ENCODE data around the gene LRRN4. TPM values are rescaled to one million over a fixed set of nuclear protein-coding genes. Genes with fewer than 3 reads are reported as not detected.

Gene LRRN4
- total and polyA plus RNA-seq, 2 of the 8 experiments (the other 6 are each of a cell fraction or from before 2014, with no cell fraction given): 0.21 to 0.89 TPM

GRCh38 chr20:6037082-6037481 is 16.8 kb downstream of the LRRN4 start:
- H4K20me1 ChIP-seq (replicated peaks in 1 of 2; ENCODE audit: control insufficient read depth in 1 of 2, insufficient read depth in 2 of 2, low read length in 2 of 2): peaks cover 0 to under 1% of the 10 kb centered on the region in 2 experiments
- POLR2A ChIA-PET (ENCODE audit: partially characterized antibody): interaction anchor here (0.9 kb wide), 1 partner anchor 30 kb away, joined by 3 read pairs; no protein-coding TSS in a partner anchor
- no peak for TF ChIP-seq MAFK (IDR thresholded peaks at IDR 0.05; ENCODE audit: low read depth, low read length)
- no peak for TF ChIP-seq EZH2 (IDR thresholded peaks at IDR 0.05; ENCODE audit: low read depth, low read length, severe bottlenecking)
- TF ChIP-seq YY1 (IDR thresholded peaks at IDR 0.05; ENCODE audit: low read depth, low read length): no peak
- no peak for TF ChIP-seq TEAD4 (IDR thresholded peaks at IDR 0.05; ENCODE audit: low read depth, low read length)
- no peak for TF ChIP-seq ASH2L (IDR thresholded peaks at IDR 0.05; ENCODE audit: low read length)
- no peak for TF ChIP-seq HDAC6 (IDR thresholded peaks at IDR 0.05; ENCODE audit: low read depth, low read length)
- no peak for TF ChIP-seq EP300 (IDR thresholded peaks at IDR 0.05; ENCODE audit: borderline replicate concordance in 1 of 2, low read depth in 2 of 2, low read length in 2 of 2)
- TF ChIP-seq, protein P1, sequence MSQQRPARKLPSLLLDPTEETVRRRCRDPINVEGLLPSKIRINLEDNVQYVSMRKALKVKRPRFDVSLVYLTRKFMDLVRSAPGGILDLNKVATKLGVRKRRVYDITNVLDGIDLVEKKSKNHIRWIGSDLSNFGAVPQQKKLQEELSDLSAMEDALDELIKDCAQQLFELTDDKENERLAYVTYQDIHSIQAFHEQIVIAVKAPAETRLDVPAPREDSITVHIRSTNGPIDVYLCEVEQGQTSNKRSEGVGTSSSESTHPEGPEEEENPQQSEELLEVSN (IDR thresholded peaks at IDR 0.05): no peak
- TF ChIP-seq SIX5 (IDR thresholded peaks at IDR 0.05; ENCODE audit: low read depth, low read length): no peak
- no peak for TF ChIP-seq POU5F1 (IDR thresholded peaks at IDR 0.05; ENCODE audit: low read depth, low read length)
- no peak for TF ChIP-seq RFX5 (IDR thresholded peaks at IDR 0.05; ENCODE audit: borderline replicate concordance, low read depth, low read length)
- TF ChIP-seq KDM1A (IDR thresholded peaks at IDR 0.05; ENCODE audit: borderline replicate concordance, low read length): no peak
- TF ChIP-seq HDAC2 (IDR thresholded peaks at IDR 0.05; ENCODE audit: borderline replicate concordance in 1 of 2, low read depth in 2 of 2, low read length in 2 of 2): no peak
- TF ChIP-seq PHF8 (conservative IDR thresholded peaks at IDR 0.05; ENCODE audit: low read depth, low read length): no peak

More at GRCh38 chr20:6037082-6037481, 16.8 kb downstream of the LRRN4 start:
- no peak overlapping the region for H2BK120ac ChIP-seq (replicated peaks; ENCODE audit: low read depth, low read length)
- H4K8ac ChIP-seq (ENCODE audit: extremely low read depth, insufficient read depth, low read length): no peak overlapping the region
- no peak overlapping the region for H4K5ac ChIP-seq (ENCODE audit: insufficient read length, low read depth, low read length)
- no peak overlapping the region for H4K91ac ChIP-seq (replicated peaks; ENCODE audit: insufficient read length, low read length)
- no peak overlapping the region for H2BK15ac ChIP-seq (ENCODE audit: low read length)
- no peak overlapping the region for H3K18ac ChIP-seq (ENCODE audit: extremely low read depth, low read length)
- no peaks in the 10 kb centered on the region for H3K79me1 ChIP-seq (ENCODE audit: low read depth, low read length)
- H3K56ac ChIP-seq (replicated peaks; ENCODE audit: insufficient read length, low read depth, low read length): no peak overlapping the region
- DNase-seq (ENCODE audit: low read depth in 1 of 2, low spot score in 2 of 2) (no peak), FAIRE-seq (no peak)
- H3K9me3 ChIP-seq (ENCODE audit: insufficient read depth in 2 of 2, low read depth in 1 of 2, low read length in 1 of 2): no peaks in the 10 kb centered on the region
- H3K23ac ChIP-seq (ENCODE audit: insufficient read length): no peak overlapping the region
- H2AFZ ChIP-seq (ENCODE audit: low read length): no peak overlapping the region
- H2AK5ac ChIP-seq (ENCODE audit: low read depth, low read length): no peak overlapping the region
- no peak overlapping the region for H3K9ac ChIP-seq (replicated peaks in 1 of 4; ENCODE audit: extremely low read depth in 1 of 4, low read depth in 3 of 4, low read length in 3 of 4)
- H3K36me3 ChIP-seq (ENCODE audit: control insufficient read depth in 2 of 4, insufficient read depth in 4 of 4, low read length in 3 of 4): peaks cover 0 to 43% (median 25%) of the 10 kb centered on the region in 4 experiments; a peak in 7 of 8 replicates
- no peak overlapping the region for H3K4me3 ChIP-seq (ENCODE audit: extremely low read depth in 1 of 4, insufficient read depth in 2 of 4, low read depth in 3 of 4, low read length in 4 of 4)
- no peaks in the 10 kb centered on the region for H3K4me1 ChIP-seq (replicated peaks in 1 of 4; ENCODE audit: control insufficient read depth in 3 of 4, insufficient read depth in 4 of 4, low read length in 3 of 4)
- H2BK12ac ChIP-seq (ENCODE audit: low read depth, low read length): no peak overlapping the region
- no peak overlapping the region for H3K4me2 ChIP-seq (ENCODE audit: insufficient read depth in 1 of 2, low read depth in 2 of 2, low read length in 2 of 2)
- no peaks in the 10 kb centered on the region for H3K27me3 ChIP-seq (replicated peaks in 1 of 4; ENCODE audit: control insufficient read depth in 3 of 4, extremely low read depth in 1 of 4, insufficient read depth in 3 of 4, low read length in 3 of 4)
- no peak overlapping the region for H2BK20ac ChIP-seq (ENCODE audit: low read length)
- H2BK5ac ChIP-seq (ENCODE audit: low read depth, low read length): no peak overlapping the region
- H3K79me2 ChIP-seq (ENCODE audit: control insufficient read depth in 1 of 2, insufficient read depth in 2 of 2, low read length in 2 of 2): no peaks in the 10 kb centered on the region
- CTCF ChIA-PET (ENCODE audit: partially characterized antibody): no interaction called here
- H3K27ac ChIP-seq (ENCODE audit: low read depth, low read length): no peak overlapping the region
- H3K4ac ChIP-seq (replicated peaks; ENCODE audit: insufficient read length, low read depth, low read length): no peak overlapping the region
- no peak overlapping the region for H3K14ac ChIP-seq (ENCODE audit: insufficient read length)
- 96% methylated on average over 1 of the region's 1 CpG; no CpG with 5 or more reads in 1 of the 2 experiments for WGBS, 2 experiments (ENCODE audit: extremely low coverage in 1 of 2, insufficient coverage in 1 of 2, insufficient read length in 1 of 2, insufficient replicate concordance in 2 of 2, low coverage in 1 of 2, low lambda C conversion rate in 2 of 2, missing lambda C conversion rate in 1 of 2)
- H3K23me2 ChIP-seq (ENCODE audit: low read depth, low read length): no peaks in the 10 kb centered on the region

Data from H1 (cell line).